GM20000 (cell line): ENCODE measurements around the gene OXA1L.
A peak's percentile ranks its signal among the peaks of the same experiment; 100 is the strongest.

Experiments
- DNase-seq: peaks from one replicate; pipeline ENCODE4 v3.0.0; 2012; ENCODE audit warnings: low spot score
- CTCF ChIP-seq: IDR thresholded peaks from 2 replicates; pipeline ENCODE4 v1.5.1; 2012; ENCODE audit warnings: mild to moderate bottlenecking, control low read depth; ENCODE audit errors: extremely low read depth, missing control alignments

The OXA1L gene

GRCh38 chr14:22814941-22815713 is 48.6 kb downstream of the OXA1L start, which contains the start of gene SLC7A7:
Gene SLC7A7, minus strand, starts transcription at chr14:22815435. Its CDS starts 2,037 bp downstream, at chr14:22813398.
- DNase-seq, result no peak
- TF ChIP-seq CTCF, result no peak

GRCh38 chr14:22819151-22819988 is 52.9 kb downstream of the OXA1L start:
- no peak for TF ChIP-seq CTCF
- peak; percentile 34 for DNase-seq

GRCh38 chr14:22820731-22821130 is 54.2 kb downstream of the OXA1L start:
- no peak for TF ChIP-seq CTCF
- no peak for DNase-seq

- TF ChIP-seq CTCF, result no peak
- DNase-seq, result no peak
Observed at GRCh38 chr14:22821193-22822015, 54.9 kb downstream of the OXA1L start.

- no peak for DNase-seq
- TF ChIP-seq CTCF, result no peak
Observed at GRCh38 chr14:22822016-22822570, 55.6 kb downstream of the OXA1L start.
